ENCODE measurements around the gene SLC5A1.

GRCh38 chr22:32097881-32098499 is 54.9 kb downstream of the SLC5A1 start:
- TF ChIP-seq CTCF (IDR thresholded peaks at IDR 0.05; ENCODE audit: low read depth, low read length, poor library complexity, severe bottlenecking) (no peak), EZH2phosphoT487 (IDR thresholded peaks at IDR 0.05; ENCODE audit: borderline replicate concordance, low read length) (no peak)
